Osteoblast (primary cell): ENCODE data around the gene MTA2. TPM values are rescaled to one million over a fixed set of nuclear protein-coding genes. Genes with fewer than 3 reads are reported as not detected.

ENCODE experiments used
- DNase-seq: peaks from one replicate; pipeline ENCODE4 v3.0.0; 2011; ENCODE audit warnings: low spot score, mixed read lengths; ENCODE audit not compliant: insufficient read length; ENCODE audit errors: missing footprints
- H2AFZ ChIP-seq: 2 replicates; pipeline ENCODE4 v1.6.0; 2011; ENCODE audit warnings: mild to moderate bottlenecking, low read length
- H3K27ac ChIP-seq: 2 replicates; pipeline ENCODE4 v1.5.1; 2011; ENCODE audit warnings: mild to moderate bottlenecking, low read depth, low read length, moderate library complexity
- H3K27me3 ChIP-seq: 2 replicates; pipeline ENCODE4 v1.6.0; 2012; ENCODE audit warnings: mild to moderate bottlenecking, control low read depth, inconsistent platforms, low read length, moderate library complexity; ENCODE audit not compliant: insufficient read depth
- H3K36me3 ChIP-seq: 2 replicates; pipeline ENCODE4 v1.5.1; 2011; ENCODE audit warnings: mild to moderate bottlenecking, low read length, control low read depth, moderate library complexity; ENCODE audit not compliant: insufficient read depth
- H3K4me1 ChIP-seq: 2 replicates; pipeline ENCODE4 v1.5.1; 2011; ENCODE audit warnings: mild to moderate bottlenecking, low read length, control low read depth, moderate library complexity; ENCODE audit not compliant: insufficient read depth
- H3K4me2 ChIP-seq: 2 replicates; pipeline ENCODE4 v1.6.0; 2011; ENCODE audit warnings: mild to moderate bottlenecking, low read length; ENCODE audit not compliant: insufficient read depth
- H3K4me3 ChIP-seq: fragments of 200-600 bp; sonication (generic); 3 replicates; pipeline ENCODE4 v1.5.1; 2012; ENCODE audit warnings: mild to moderate bottlenecking, low read length, inconsistent platforms; ENCODE audit not compliant: insufficient read depth
- H3K79me2 ChIP-seq: 2 replicates; pipeline ENCODE4 v1.6.0; 2012; ENCODE audit warnings: mild to moderate bottlenecking, low read length, control low read depth, inconsistent platforms; ENCODE audit not compliant: insufficient read depth
- H3K9me3 ChIP-seq: 2 replicates; pipeline ENCODE4 v1.5.1; 2011; ENCODE audit warnings: low read depth, low read length, control low read depth
- H4K20me1 ChIP-seq: 2 replicates; pipeline ENCODE4 v1.6.0; 2012; ENCODE audit warnings: mild to moderate bottlenecking, low read length, control low read depth; ENCODE audit not compliant: insufficient read depth
- CTCF ChIP-seq: IDR thresholded peaks from 2 replicates; pipeline ENCODE4 v1.5.1; 2011; ENCODE audit warnings: mild to moderate bottlenecking, low read depth, low read length, moderate library complexity; ENCODE audit errors: extremely low read depth
- total RNA-seq: library from RNA; depleted of rRNA; stranded (reverse); fragments of >200 nt; gene quantifications from 2 replicates; pipeline ENCODE4 v1.2.3, GENCODE V29; 2012

Gene MTA2
- total RNA-seq, 1 donor = 102 TPM

GRCh38 chr11:62578541-62578940 lies 23.1 kb downstream of the MTA2 start:
- no peak for DNase-seq
- Histone ChIP-seq H3K9me3 (no peaks in the 10 kb centered on the region), H3K4me1 (peaks cover 14% of the 10 kb centered on the region), H4K20me1 (no peaks in the 10 kb centered on the region), H2AFZ (no peak overlapping the region), H3K36me3 (peaks cover 30% of the 10 kb centered on the region), H3K27me3 (no peaks in the 10 kb centered on the region), H3K27ac (no peak overlapping the region), H3K4me3 (no peak overlapping the region), H3K79me2 (peaks cover 23% of the 10 kb centered on the region), H3K4me2 (no peak overlapping the region)
- TF ChIP-seq CTCF = no peak

GRCh38 chr11:62577046-62577714 lies 24.5 kb downstream of the MTA2 start:
- H3K36me3 ChIP-seq = peaks cover 33% of the 10 kb centered on the region
- peak; percentile 14 for DNase-seq
- no peaks in the 10 kb centered on the region for H3K27me3 ChIP-seq
- peaks cover 37% of the 10 kb centered on the region for H3K79me2 ChIP-seq
- H3K9me3 ChIP-seq = no peaks in the 10 kb centered on the region
- no peak for TF ChIP-seq CTCF
- no peak overlapping the region for H2AFZ ChIP-seq
- H3K4me2 ChIP-seq = no peak overlapping the region
- H3K4me3 ChIP-seq = no peak overlapping the region
- H3K4me1 ChIP-seq = peaks cover 18% of the 10 kb centered on the region
- H4K20me1 ChIP-seq = peaks cover 11% of the 10 kb centered on the region
- no peak overlapping the region for H3K27ac ChIP-seq

- TF ChIP-seq CTCF = no peak
- H3K4me1 ChIP-seq = peaks cover 26% of the 10 kb centered on the region
- H3K4me3 ChIP-seq = peak overlapping the region; percentile 79
- H2AFZ ChIP-seq = no peak overlapping the region
- H3K9me3 ChIP-seq = no peaks in the 10 kb centered on the region
- H3K27ac ChIP-seq = no peak overlapping the region
- H3K79me2 ChIP-seq = peaks cover 50% of the 10 kb centered on the region
- peaks cover 38% of the 10 kb centered on the region for H3K36me3 ChIP-seq
- no peak for DNase-seq
- peaks cover 25% of the 10 kb centered on the region for H4K20me1 ChIP-seq
- peak overlapping the region; percentile 72 for H3K4me2 ChIP-seq
- H3K27me3 ChIP-seq = no peaks in the 10 kb centered on the region
These were observed 25.8 kb downstream of the MTA2 start for GRCh38 chr11:62575837-62576236.

GRCh38 chr11:62575156-62575555 lies 26.5 kb downstream of the MTA2 start:
- peak overlapping the region; percentile 57 for H2AFZ ChIP-seq

More at GRCh38 chr11:62575156-62575555, 26.5 kb downstream of the MTA2 start:
- DNase-seq = peak; percentile 77
- H3K4me3 ChIP-seq = peak overlapping the region; percentile 79
- peaks cover 41% of the 10 kb centered on the region for H3K36me3 ChIP-seq
- H4K20me1 ChIP-seq = peaks cover 29% of the 10 kb centered on the region
- peak overlapping the region; percentile 72 for H3K4me2 ChIP-seq
- H3K27ac ChIP-seq = peak overlapping the region; percentile 88
- peaks cover 26% of the 10 kb centered on the region for H3K4me1 ChIP-seq
- H3K9me3 ChIP-seq = no peaks in the 10 kb centered on the region
- H3K27me3 ChIP-seq = no peaks in the 10 kb centered on the region
- peaks cover 57% of the 10 kb centered on the region for H3K79me2 ChIP-seq
- TF ChIP-seq CTCF = no peak
